PC-3 (cell line): Measurements from ENCODE around the gene PYGO2. TPM values are rescaled to one million over a fixed set of nuclear protein-coding genes. Genes with fewer than 3 reads are reported as not detected.

ENCODE experiments used
- ATAC-seq: fragments of 200-7000 bp; cut with Tn5 transposase; 2 replicates; pipeline ENCODE4 v1.9.1; 2020; ENCODE audit warnings: mild to moderate bottlenecking, moderate library complexity
- BruUV-seq: library from RNA; stranded (reverse); fragments of 400-500 nt; replicated peaks from 2 replicates; lab custom pipeline; 2021; lab: Mats Ljungman, UMichigan
- CTCF ChIA-PET: fragments of 300-600 bp; sonication (Branson Sonifier 250); formaldehyde crosslinking; loops from one replicate; lab custom pipeline; 2022; ENCODE audit warnings: antibody characterized with exemption; lab: Charles Lee
- POLR2A ChIA-PET: fragments of 300-600 bp; sonication (Branson Sonifier 250); formaldehyde crosslinking; loops from one replicate; lab custom pipeline; 2022; ENCODE audit warnings: antibody characterized with exemption; ENCODE audit not compliant: unreplicated experiment; lab: Charles Lee
- DNase-seq: peaks from one replicate; pipeline ENCODE4 v3.0.0-alpha.2; 2015
- H2AFZ ChIP-seq: fragments of 300-600 bp; sonication (generic); 2 replicates; pipeline ENCODE4 v1.6.0; 2016; ENCODE audit warnings: antibody characterized with exemption, low read length
- H3F3A ChIP-seq: fragments of 300-600 bp; sonication (generic); one replicate; pipeline ENCODE4 v1.6.0; 2017; ENCODE audit warnings: antibody characterized with exemption, low read length, control low read depth, mild to moderate bottlenecking; ENCODE audit not compliant: unreplicated experiment
- H3K27ac ChIP-seq: fragments of 300-600 bp; sonication (generic); 2 replicates; pipeline ENCODE4 v1.5.1; 2016; ENCODE audit warnings: mild to moderate bottlenecking, low read length
- H3K27me3 ChIP-seq: fragments of 300-600 bp; sonication (generic); 2 replicates; pipeline ENCODE4 v1.6.1; 2016; ENCODE audit warnings: low read length, mixed read lengths
- H3K36me3 ChIP-seq: fragments of 300-600 bp; sonication (generic); 2 replicates; pipeline ENCODE4 v1.6.1; 2016; ENCODE audit warnings: low read depth, mixed run types, low read length, mixed read lengths
- H3K4me1 ChIP-seq: fragments of 300-600 bp; sonication (generic); 2 replicates; pipeline ENCODE4 v1.5.1; 2016; ENCODE audit warnings: low read length; ENCODE audit not compliant: insufficient read depth
- H3K4me2 ChIP-seq: fragments of 300-600 bp; sonication (generic); 2 replicates; pipeline ENCODE4 v1.6.0; 2016; ENCODE audit warnings: low read length
- H3K4me3 ChIP-seq: fragments of 300-600 bp; sonication (generic); 2 replicates; pipeline ENCODE4 v1.5.1; 2016; ENCODE audit warnings: mild to moderate bottlenecking, low read length, mixed read lengths
- H3K79me2 ChIP-seq: fragments of 300-600 bp; sonication (generic); 2 replicates; pipeline ENCODE4 v1.6.1; 2017; ENCODE audit warnings: low read length, mixed read lengths
- H3K9ac ChIP-seq: fragments of 300-600 bp; sonication (generic); 2 replicates; pipeline ENCODE4 v1.6.0; 2016; ENCODE audit warnings: mild to moderate bottlenecking, low read length
- H3K9me2 ChIP-seq: fragments of 300-600 bp; sonication (generic); replicated peaks from 2 replicates; pipeline ENCODE4 v1.6.1; 2016; ENCODE audit warnings: mixed run types, low read length, mixed read lengths
- H3K9me3 ChIP-seq: fragments of 300-600 bp; sonication (generic); 2 replicates; pipeline ENCODE4 v1.6.1; 2016; ENCODE audit warnings: low read length, mixed read lengths
- H4K20me1 ChIP-seq: fragments of 300-600 bp; sonication (generic); 2 replicates; pipeline ENCODE4 v1.6.1; 2016; ENCODE audit warnings: low read length, mixed read lengths
- CTCF ChIP-seq: fragments of 300-600 bp; sonication (generic); conservative IDR thresholded peaks from 2 replicates; pipeline ENCODE4 v1.5.1; 2017; ENCODE audit warnings: antibody characterized with exemption, low read depth, mild to moderate bottlenecking, low read length
- EZH2 ChIP-seq: fragments of 300-600 bp; sonication (generic); IDR thresholded peaks from one replicate; pipeline ENCODE4 v1.6.1; 2017; ENCODE audit warnings: antibody characterized with exemption, mild to moderate bottlenecking, low read length; ENCODE audit not compliant: unreplicated experiment
- EZH2phosphoT487 ChIP-seq: fragments of 300-600 bp; sonication (generic); IDR thresholded peaks from 2 replicates; pipeline ENCODE4 v1.6.1; 2018; ENCODE audit warnings: mild to moderate bottlenecking, antibody characterized with exemption, low read length, borderline replicate concordance
- intact Hi-C: fragments of 100-400 bp; cut with micrococcal nuclease; formaldehyde crosslinking; loops from 2 replicates; pipeline ENCODE4 v1.9.0; 2023
- total RNA-seq: library from RNA; depleted of rRNA; stranded (reverse); fragments of >200 nt; gene quantifications from 2 replicates; pipeline ENCODE4 v1.2.3, GENCODE V29; 2014

The PYGO2 gene
- total RNA-seq, 1 experiment from 2014 or later, result 41.7 TPM

DNA sequence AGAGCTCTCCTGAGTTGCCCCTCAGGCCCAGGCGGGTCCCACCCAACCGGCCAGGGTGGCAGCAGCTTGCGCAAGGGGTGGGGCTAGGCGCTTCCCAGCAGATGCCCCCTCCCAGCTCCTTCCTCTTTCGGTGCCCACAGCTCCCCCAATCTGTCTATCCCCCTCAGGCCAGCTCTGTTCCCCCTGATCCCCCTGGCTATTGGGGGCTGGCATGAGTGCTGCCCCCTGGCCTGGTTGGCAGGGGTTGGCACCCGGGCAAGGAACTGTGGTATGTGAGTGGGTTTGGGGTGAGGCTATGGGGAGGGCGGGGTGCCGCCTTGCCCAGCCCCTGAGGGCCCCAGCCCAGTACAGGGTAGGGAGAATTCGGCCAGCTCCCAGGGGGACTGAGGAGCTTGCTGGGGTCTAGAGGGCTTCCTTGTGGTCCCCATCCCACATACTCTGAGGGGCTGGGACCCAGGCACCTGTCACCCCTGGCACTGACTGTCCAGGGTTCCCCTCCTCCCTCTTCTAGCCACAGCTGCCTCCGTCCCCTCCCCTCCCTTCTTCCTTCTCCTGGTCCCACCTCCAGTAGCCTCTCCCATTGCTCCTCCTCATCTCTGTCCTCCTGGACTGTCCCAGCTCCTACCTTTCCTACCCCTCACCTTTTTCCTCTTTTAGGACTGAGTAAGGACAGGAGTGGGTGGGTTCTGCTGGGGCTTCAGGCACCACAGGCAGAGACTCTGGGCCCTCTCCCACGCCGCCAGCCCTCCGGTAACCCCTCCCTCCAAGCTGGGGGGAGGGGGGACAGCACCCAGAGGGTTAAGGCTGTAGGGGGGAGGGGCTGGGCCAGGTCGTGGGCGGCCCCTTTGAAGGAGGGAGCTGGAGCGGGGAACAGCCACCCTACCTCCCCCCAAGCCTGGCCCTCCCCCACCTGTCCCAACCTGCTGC, 46.7 kb upstream of the PYGO2 start:
- H3K9me2 ChIP-seq, result no peaks in the 10 kb centered on the region
- 0 out of 2 replicates have a peak, but pooled peaks cover 3% of the 10 kb centered on the region for H4K20me1 ChIP-seq
- peaks cover 4% of the 10 kb centered on the region for H3F3A ChIP-seq
- H3K4me1 ChIP-seq, result peaks cover 37% of the 10 kb centered on the region
- POLR2A ChIA-PET, result no interaction called here
- H2AFZ ChIP-seq, result no peak overlapping the region
- ATAC-seq (no peak), DNase-seq (no peak)
- no peaks in the 10 kb centered on the region for H3K27me3 ChIP-seq
- no peaks in the 10 kb centered on the region for H3K9me3 ChIP-seq
- CTCF ChIA-PET, result no interaction called here
- no peak overlapping the region for H3K4me2 ChIP-seq
- TF ChIP-seq EZH2phosphoT487 (no peak), EZH2 (no peak), CTCF (no peak)
- no peak overlapping the region for H3K4me3 ChIP-seq
- BruUV-seq, result no TSS peak
- intact Hi-C loops, result no loop called here
- peaks cover 18% of the 10 kb centered on the region; the same call in 1 of the 2 replicates for H3K36me3 ChIP-seq
- H3K9ac ChIP-seq, result no peak overlapping the region
- no peak overlapping the region for H3K27ac ChIP-seq
- peaks cover 98% of the 10 kb centered on the region for H3K79me2 ChIP-seq

GRCh38 chr1:155007251-155007828, 45.8 kb upstream of the PYGO2 start:
- POLR2A ChIA-PET, result no interaction called here
- H3K4me3 ChIP-seq, result no peak overlapping the region
- H3K79me2 ChIP-seq, result peaks cover 96% of the 10 kb centered on the region
- H3K4me1 ChIP-seq, result peaks cover 37% of the 10 kb centered on the region
- no peak overlapping the region for H3K27ac ChIP-seq
- H2AFZ ChIP-seq, result no peak overlapping the region
- DNase-seq (no peak), ATAC-seq (no peak)
- no peaks in the 10 kb centered on the region for H3K27me3 ChIP-seq
- no peaks in the 10 kb centered on the region for H3K9me3 ChIP-seq
- no peaks in the 10 kb centered on the region for H3K9me2 ChIP-seq
- H4K20me1 ChIP-seq, result 0 out of 2 replicates have a peak, but pooled peaks cover 3% of the 10 kb centered on the region
- no peak overlapping the region for H3K4me2 ChIP-seq
- intact Hi-C loops, result no loop called here
- no peak for TF ChIP-seq CTCF
- TF ChIP-seq EZH2phosphoT487, result no peak
- TF ChIP-seq EZH2, result no peak
- no peak overlapping the region for H3K9ac ChIP-seq
- CTCF ChIA-PET, result no interaction called here
- BruUV-seq, result no TSS peak
- H3K36me3 ChIP-seq, result peaks cover 17% of the 10 kb centered on the region; the same call in 1 of the 2 replicates
- H3F3A ChIP-seq, result peaks cover 4% of the 10 kb centered on the region
